Smooth muscle cell of the umbilical artery (primary cell): ENCODE results near the gene SLC26A11. TPM values are rescaled to one million over a fixed set of nuclear protein-coding genes. Genes with fewer than 3 reads are reported as not detected.

ENCODE experiments used
- total RNA-seq: library from RNA; depleted of rRNA; stranded (reverse); fragments of >200 nt; gene quantifications from 2 replicates; pipeline ENCODE4 v1.2.3, GENCODE V29; 2014

The SLC26A11 gene
- total RNA-seq = 9.5 and 11.3 TPM in 2 replicates

DNA sequence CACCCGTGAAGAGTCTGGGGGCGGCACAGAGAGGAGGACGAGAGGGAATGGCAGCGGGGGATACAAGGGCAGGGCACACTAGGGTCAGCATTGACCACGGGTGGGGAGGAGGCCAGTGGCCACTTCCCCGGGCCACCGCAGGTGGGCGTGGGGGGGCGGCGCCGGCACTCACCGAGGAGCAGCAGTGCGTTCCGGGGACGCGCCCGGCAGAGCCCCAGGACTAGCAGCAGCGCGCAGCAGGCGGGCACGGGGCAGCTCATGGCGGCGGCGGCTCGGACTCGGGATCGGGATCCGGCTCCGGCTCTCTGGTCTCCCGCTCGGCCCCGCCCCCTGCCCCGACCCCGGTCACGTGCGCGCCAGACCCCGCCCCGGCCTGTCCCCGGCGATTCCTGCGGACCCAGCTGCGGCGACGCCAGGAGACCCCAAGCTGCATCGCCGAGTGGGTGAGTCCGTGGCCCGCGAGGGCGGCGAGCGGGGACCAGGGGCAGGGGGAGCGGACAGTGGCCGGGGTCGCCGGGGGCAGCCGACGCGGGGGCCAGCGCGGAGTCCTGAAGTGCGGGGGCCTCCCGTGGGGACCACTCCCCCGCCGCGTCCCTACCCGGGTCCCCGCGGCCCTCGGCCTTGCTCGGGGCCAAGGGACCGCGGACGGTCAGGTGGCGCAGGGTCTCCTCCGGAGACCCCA is at the start of gene SLC26A11, which contains the start of gene SGSH:
TSS of gene SLC26A11 (plus strand) at position 374 of the 682 bp plus-strand sequence. CDS start 1,134 bp downstream, outside the sequence.
TSS of gene SGSH (minus strand) at position 280 of the 682 bp plus-strand sequence. CDS start at position 260, 20 bp downstream.

GRCh38 chr17:80260791-80261158 is 40.5 kb downstream of the SLC26A11 start, which contains the start of gene RNF213:
Gene RNF213, plus strand, starts transcription at chr17:80260852. Its CDS starts 2,830 bp downstream, at chr17:80263682.

Other genes with a start within 250 kb of the SLC26A11 start
- gene TBC1D16, start 184.6 kb upstream of the SLC26A11 start, total RNA-seq = 38.3 and 63.0 TPM in 2 replicates
- gene CCDC40, start 183.8 kb upstream of the SLC26A11 start, total RNA-seq = 2.5 and 5.6 TPM in 2 replicates
- 47.4 and 65.3 TPM in 2 replicates for gene GAA, start 118.8 kb upstream of the SLC26A11 start, total RNA-seq
- 98.3 and 154 TPM in 2 replicates for gene EIF4A3, start 73.3 kb upstream of the SLC26A11 start, total RNA-seq
- 0.09 TPM in 1 of 2 replicates, not detected in the other for gene CARD14, start 50.4 kb upstream of the SLC26A11 start, total RNA-seq
- 16.3 and 17.8 TPM in 2 replicates for gene SGSH, start 94 bp upstream of the SLC26A11 start, total RNA-seq
- 105 and 153 TPM in 2 replicates for gene RNF213, start 40.4 kb downstream of the SLC26A11 start, total RNA-seq
- gene ENDOV, start 194.7 kb downstream of the SLC26A11 start, total RNA-seq = 24.7 and 25.2 TPM in 2 replicates